ENCODE measurements around the gene TNS1.

DNA sequence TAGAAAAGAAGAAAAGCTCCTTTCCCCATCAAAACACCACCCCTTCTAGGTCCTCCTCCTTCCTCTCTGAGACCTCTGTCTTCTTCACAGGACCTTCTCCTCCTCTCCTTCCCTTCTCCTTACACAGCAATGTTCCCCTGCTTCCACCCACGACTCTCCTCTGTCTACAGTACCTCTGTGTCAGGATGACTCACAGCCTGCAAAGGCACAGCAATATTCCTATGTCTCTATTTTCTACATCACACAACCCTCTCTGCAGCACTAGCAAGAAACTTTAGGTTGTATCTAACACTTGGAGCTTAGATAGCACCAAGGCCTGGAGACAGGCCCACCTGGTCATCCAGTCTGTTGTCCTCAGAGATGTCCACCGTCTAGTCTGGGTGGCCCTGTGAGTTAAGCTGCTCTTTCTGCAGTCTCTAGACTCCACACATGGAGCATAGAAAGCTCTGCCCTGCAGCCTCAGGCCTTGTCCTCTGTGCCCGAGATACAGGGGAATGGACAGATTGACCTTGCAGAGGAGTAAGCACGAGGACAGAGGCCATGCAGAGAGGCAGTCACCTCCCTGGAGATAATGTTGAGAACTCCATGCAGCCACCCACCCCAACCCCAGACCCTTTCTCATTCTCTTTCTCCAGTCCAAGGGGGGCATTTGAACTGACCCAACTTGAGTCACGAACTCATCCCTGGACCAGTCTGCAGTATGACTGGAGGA is 212.0 kb downstream of the TNS1 start:
- TF ChIP-seq, protein P1, sequence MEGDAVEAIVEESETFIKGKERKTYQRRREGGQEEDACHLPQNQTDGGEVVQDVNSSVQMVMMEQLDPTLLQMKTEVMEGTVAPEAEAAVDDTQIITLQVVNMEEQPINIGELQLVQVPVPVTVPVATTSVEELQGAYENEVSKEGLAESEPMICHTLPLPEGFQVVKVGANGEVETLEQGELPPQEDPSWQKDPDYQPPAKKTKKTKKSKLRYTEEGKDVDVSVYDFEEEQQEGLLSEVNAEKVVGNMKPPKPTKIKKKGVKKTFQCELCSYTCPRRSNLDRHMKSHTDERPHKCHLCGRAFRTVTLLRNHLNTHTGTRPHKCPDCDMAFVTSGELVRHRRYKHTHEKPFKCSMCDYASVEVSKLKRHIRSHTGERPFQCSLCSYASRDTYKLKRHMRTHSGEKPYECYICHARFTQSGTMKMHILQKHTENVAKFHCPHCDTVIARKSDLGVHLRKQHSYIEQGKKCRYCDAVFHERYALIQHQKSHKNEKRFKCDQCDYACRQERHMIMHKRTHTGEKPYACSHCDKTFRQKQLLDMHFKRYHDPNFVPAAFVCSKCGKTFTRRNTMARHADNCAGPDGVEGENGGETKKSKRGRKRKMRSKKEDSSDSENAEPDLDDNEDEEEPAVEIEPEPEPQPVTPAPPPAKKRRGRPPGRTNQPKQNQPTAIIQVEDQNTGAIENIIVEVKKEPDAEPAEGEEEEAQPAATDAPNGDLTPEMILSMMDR (IDR thresholded peaks at IDR 0.05): no peak
- no peak for TF ChIP-seq POLR2A (IDR thresholded peaks at IDR 0.05)

Measured in thyroid gland (tissue), 4 donors.